Pancreas (tissue), 8 donors: Measurements from ENCODE around the gene MIA. TPM values are rescaled to one million over a fixed set of nuclear protein-coding genes. Genes with fewer than 3 reads are reported as not detected.

Source experiments
- polyA plus RNA-seq, 2 donors: library from polyadenylated mRNA; stranded (reverse); fragments of 200-250 nt; gene quantifications; one replicate each; pipeline ENCODE4 v1.2.3, GENCODE V29; 2013
- total RNA-seq, 6 donors: library from RNA; stranded (reverse); fragmentation: NEBNext Ultra II Directional in 4 of 6; extraction: Animal tissue kit (Norgen Biotek cat#: 25700) in 4 of 6; gene quantifications; one replicate each; pipeline versions ENCODE4 v1.2.1 to v1.2.4, GENCODE V29; 2021 to 2023
- donor health status: healthy with polysubstance abuse.
- donor health status: DM: no; HTN: no; CAD: no; lungs with moderate emphysema.
- donor health status: DM: no; HTN: no; CAD: no.
- donor health status: Bipolar disorder and iron deficiency.
- donor health status: DM: yes; HTN: yes; CAD: no.
- donor health status: DM: no; HTN: no; CAD: no.
- donor health status: DM: no; HTN: no; CAD: no.
- donor health status: DM: yes; HTN: yes; CAD: no.

MIA gene
- total and polyA plus RNA-seq, 8 donors, result 0.79 to 2.2 (median 1.4) TPM; not detected in 4

Other genes with a start within 250 kb of the MIA start
- gene SHKBP1, start 198.6 kb upstream of the MIA start, total RNA-seq, result 10 to 100 TPM; 18.2 to 40.3 (median 22.7) TPM
- gene SHKBP1, start 198.6 kb upstream of the MIA start, polyA plus RNA-seq, result 10 to 100 TPM; 73.3 to 86.2 TPM
- gene LTBP4, start 174.2 kb upstream of the MIA start, total RNA-seq, result 10 to 100 TPM; 18.7 to 48.9 (median 23.9) TPM
- gene LTBP4, start 174.2 kb upstream of the MIA start, polyA plus RNA-seq, result 10 to 100 TPM; 32.4 to 44.9 TPM
- gene NUMBL, start 84.9 kb upstream of the MIA start, total RNA-seq, result 10 to 100 TPM in 1 of 6 donors, 1 to 10 TPM in 5; 3.2 to 19.1 (median 6.7) TPM
- gene NUMBL, start 84.9 kb upstream of the MIA start, polyA plus RNA-seq, result 10 to 100 TPM; 14.7 to 16.2 TPM
- 10 to 100 TPM; 12.7 to 28.6 (median 16.3) TPM for gene COQ8B, start 58.6 kb upstream of the MIA start, total RNA-seq
- 10 to 100 TPM; 41.5 to 44.2 TPM for gene COQ8B, start 58.6 kb upstream of the MIA start, polyA plus RNA-seq
- 10 to 100 TPM in 3 of 6 donors, 1 to 10 TPM in 3; 6.9 to 12.6 (median 9.2) TPM for gene ITPKC, start 58.4 kb upstream of the MIA start, total RNA-seq
- 10 to 100 TPM; 14.5 to 20.4 TPM for gene ITPKC, start 58.4 kb upstream of the MIA start, polyA plus RNA-seq
- 1 to 10 TPM; 3.2 to 6.3 (median 4.2) TPM for gene ACTMAP, start 25.0 kb upstream of the MIA start, total RNA-seq
- 10 to 100 TPM in 1 of 2 donors, 1 to 10 TPM in 1; 6.1 to 10.1 TPM for gene ACTMAP, start 25.0 kb upstream of the MIA start, polyA plus RNA-seq
- 10 to 100 TPM; 18.9 to 33.0 (median 23.7) TPM for gene SNRPA, start 24.3 kb upstream of the MIA start, total RNA-seq
- gene SNRPA, start 24.3 kb upstream of the MIA start, polyA plus RNA-seq, result 10 to 100 TPM; 28.0 to 32.0 TPM
- gene RAB4B, start 2.7 kb downstream of the MIA start, total RNA-seq, result 10 to 100 TPM in 2 of 6 donors, 1 to 10 TPM in 4; 5.0 to 18.9 (median 9.1) TPM
- 10 to 100 TPM; 34.3 to 45.8 TPM for gene RAB4B, start 2.7 kb downstream of the MIA start, polyA plus RNA-seq
- gene EGLN2, start 23.7 kb downstream of the MIA start, total RNA-seq, result 10 to 100 TPM; 22.3 to 45.6 (median 27.4) TPM
- gene EGLN2, start 23.7 kb downstream of the MIA start, polyA plus RNA-seq, result 10 to 100 TPM; 57.6 to 82.1 TPM
- gene CYP2A6, start 74.9 kb downstream of the MIA start, total RNA-seq, result under 1 TPM in 1 of 6 donors, not detected in 5; 0.66 TPM
- not detected for gene CYP2A6, start 74.9 kb downstream of the MIA start, polyA plus RNA-seq
- gene CYP2A7, start 106.7 kb downstream of the MIA start, total RNA-seq, result under 1 TPM in 1 of 6 donors, not detected in 5; 0.25 TPM
- gene CYP2A7, start 106.7 kb downstream of the MIA start, polyA plus RNA-seq, result not detected
- under 1 TPM in 3 of 6 donors, not detected in 3; 0.09 to 0.63 (median 0.25) TPM for gene CYP2B6, start 215.8 kb downstream of the MIA start, total RNA-seq
- under 1 TPM in 1 of 2 donors, not detected in 1; 0.08 TPM for gene CYP2B6, start 215.8 kb downstream of the MIA start, polyA plus RNA-seq